AG04449 (cell line): ENCODE measurements around the gene SCYGR5.

Experiments
- CTCF ChIA-PET: fragments of 350-600 bp; formaldehyde crosslinking; extraction: SDS; loops from one replicate; lab custom pipeline; 2021; ENCODE audit warnings: antibody characterized with exemption; lab: Yijun Ruan, JAX
- POLR2A ChIA-PET: fragments of 400-600, 350-600 bp; formaldehyde crosslinking; extraction: SDS; loops from one replicate; lab custom pipeline; 2020; ENCODE audit warnings: antibody characterized with exemption, inconsistent platforms; lab: Yijun Ruan, JAX
- DNase-seq: peaks from one replicate; pipeline ENCODE4 v3.0.0-alpha.2; 2010; ENCODE audit warnings: low read depth, low spot score
- H3K4me3 ChIP-seq: 2 replicates; pipeline ENCODE4 v1.5.1; 2011; ENCODE audit warnings: low read depth, mild to moderate bottlenecking, control low read depth, low read length
- CTCF ChIP-seq: IDR thresholded peaks from one replicate; pipeline ENCODE4 v1.5.1; 2011; ENCODE audit warnings: mild to moderate bottlenecking, moderate library complexity, low read length, control low read depth, inconsistent platforms; ENCODE audit not compliant: insufficient read depth; ENCODE audit errors: missing control alignments

SCYGR5 gene

GRCh38 chr2:227707390-227707789, 40.8 kb downstream of the SCYGR5 start:
- TF ChIP-seq CTCF: no peak
- H3K4me3 ChIP-seq: no peak overlapping the region
- ChIA-PET CTCF (no interaction called here), POLR2A (no interaction called here)
- no peak for DNase-seq

GRCh38 chr2:227710986-227711385, 44.4 kb downstream of the SCYGR5 start:
- H3K4me3 ChIP-seq: no peak overlapping the region
- ChIA-PET POLR2A (no interaction called here), CTCF (interaction anchor here (0.5 kb wide), 1 partner anchor 301 kb away, joined by 5 read pairs; no protein-coding TSS in a partner anchor)
- no peak for DNase-seq
- no peak for TF ChIP-seq CTCF

- no peak for TF ChIP-seq CTCF
- ChIA-PET CTCF (no interaction called here), POLR2A (no interaction called here)
- H3K4me3 ChIP-seq: no peak overlapping the region
- DNase-seq: no peak
Measured at GRCh38 chr2:227713291-227713690, 46.7 kb downstream of the SCYGR5 start.

GRCh38 chr2:227716501-227716900, 49.9 kb downstream of the SCYGR5 start:
- ChIA-PET CTCF (no interaction called here), POLR2A (no interaction called here)

More at GRCh38 chr2:227716501-227716900, 49.9 kb downstream of the SCYGR5 start:
- no peak for TF ChIP-seq CTCF
- no peak for DNase-seq
- H3K4me3 ChIP-seq: no peak overlapping the region
